GM21447 (cell line): ENCODE measurements around the gene PRKAG2.

Experiments used
- ATAC-seq: cut with Tn5 transposase; IDR thresholded peaks from one replicate; pipeline ENCODE4 v1.9.1; 2021; ENCODE audit not compliant: unreplicated experiment

PRKAG2 gene

DNA sequence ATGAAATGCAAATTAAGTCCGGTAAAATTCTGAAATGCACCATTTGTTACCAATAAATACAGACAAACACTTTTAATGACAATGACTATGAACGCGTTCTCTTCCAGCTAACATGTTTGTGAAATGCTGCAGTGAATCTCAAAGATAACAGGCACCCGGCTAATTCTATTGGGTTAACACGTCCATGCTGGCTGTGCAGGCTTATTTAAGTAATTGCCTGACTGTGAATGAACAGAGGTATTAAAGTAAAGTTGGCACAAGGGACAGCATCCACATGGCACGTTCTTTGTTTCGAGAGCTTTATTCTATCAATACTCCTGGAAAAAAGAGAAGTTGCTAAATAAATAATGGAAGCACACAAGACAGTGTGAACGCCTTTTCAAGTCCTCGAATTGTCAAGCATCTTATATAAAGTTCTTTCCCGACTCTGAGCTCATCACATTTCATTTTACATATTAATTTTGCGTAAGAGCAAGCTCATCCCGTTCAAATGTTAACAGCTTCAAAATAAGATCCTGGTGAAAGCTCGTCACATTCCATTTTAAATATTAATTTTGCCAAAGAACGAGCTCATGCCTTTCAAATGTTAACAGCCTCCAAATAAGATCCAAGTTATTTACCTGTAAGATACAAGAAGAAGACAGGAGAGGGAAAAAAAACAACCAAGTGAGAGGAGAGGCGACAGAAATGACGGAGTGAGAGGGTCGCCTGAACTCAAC, 245.9 kb downstream of the PRKAG2 start:
- no peak for ATAC-seq

DNA sequence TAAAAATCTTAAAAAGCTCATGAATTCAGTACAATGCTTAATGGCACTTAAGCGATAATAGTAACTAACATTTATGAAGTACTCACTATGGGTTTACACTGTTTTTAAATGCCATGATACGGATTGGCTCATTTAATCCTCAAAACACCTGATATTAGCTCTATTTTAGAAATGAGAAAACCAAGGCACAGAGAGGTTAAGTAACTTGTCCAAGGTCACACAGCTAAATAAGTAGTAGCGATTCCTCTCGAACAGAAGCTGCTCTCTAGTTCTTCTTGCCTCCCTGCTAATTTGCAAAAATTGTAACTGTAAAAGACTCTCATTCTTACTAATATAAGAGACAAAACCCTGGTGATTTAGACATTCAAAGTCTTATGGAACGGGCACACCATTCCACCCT, 246.6 kb downstream of the PRKAG2 start:
- no peak for ATAC-seq

DNA sequence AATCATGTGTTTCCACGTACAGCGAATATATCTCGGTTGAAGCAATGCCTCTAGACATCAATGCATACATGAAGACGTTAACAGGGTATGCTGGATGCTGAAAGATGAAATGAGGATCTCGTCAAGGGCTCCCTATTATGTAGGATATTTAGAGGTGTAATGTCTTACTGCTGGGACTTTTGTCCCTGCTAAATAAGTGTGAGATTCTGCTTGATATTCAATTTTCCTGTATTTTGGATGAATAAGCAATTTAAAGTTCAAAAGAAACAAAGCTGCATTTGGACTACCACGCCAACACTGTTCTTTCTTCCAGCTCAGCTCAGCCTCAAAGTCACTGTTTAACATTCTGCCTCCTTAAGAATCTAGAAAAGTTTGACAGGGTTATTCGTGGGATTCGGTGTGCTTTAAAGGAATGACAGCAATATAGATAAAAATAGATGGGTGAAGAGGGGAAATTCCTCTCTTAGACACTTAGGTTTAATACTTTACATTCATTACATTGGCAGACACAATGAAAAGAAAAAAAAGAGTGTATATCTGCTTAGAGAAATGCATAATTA, 247.1 kb downstream of the PRKAG2 start:
- ATAC-seq = no peak

DNA sequence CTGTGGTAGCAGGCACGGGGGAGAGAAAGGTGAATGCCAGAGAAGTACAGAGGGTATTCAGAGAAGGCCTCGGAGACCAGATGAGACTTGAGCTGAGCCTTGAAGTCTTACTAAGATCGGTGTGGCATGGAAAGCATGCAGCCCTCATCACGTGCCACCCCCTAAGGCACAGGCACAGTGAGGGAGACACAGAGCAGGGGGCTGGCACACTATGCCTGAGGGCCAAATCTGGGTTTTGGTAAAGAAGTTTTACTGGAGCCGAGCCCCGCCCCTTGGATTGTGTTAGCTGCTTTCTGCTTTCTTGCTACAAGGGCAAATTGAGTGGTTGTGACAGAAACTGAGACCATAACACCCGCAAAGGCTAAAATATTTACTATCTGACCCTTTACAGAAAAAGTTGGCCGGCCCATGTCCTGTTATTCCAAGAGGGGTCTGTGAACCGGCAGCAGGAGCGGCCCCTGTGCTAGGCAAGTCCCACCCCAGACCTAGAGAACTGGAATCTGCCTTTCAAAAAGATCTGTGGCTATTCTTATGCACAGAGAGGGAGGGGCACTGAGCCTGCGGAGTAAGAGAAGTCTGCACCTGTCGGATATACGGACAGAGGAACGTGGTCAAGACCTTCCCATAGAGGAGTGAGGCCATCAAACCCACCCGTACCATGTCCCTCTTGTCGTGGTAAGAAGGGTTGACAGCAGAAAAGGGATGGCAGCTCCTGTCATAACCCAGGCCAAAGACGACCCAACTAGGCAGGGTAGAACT, 247.9 kb downstream of the PRKAG2 start:
- ATAC-seq = no peak

DNA sequence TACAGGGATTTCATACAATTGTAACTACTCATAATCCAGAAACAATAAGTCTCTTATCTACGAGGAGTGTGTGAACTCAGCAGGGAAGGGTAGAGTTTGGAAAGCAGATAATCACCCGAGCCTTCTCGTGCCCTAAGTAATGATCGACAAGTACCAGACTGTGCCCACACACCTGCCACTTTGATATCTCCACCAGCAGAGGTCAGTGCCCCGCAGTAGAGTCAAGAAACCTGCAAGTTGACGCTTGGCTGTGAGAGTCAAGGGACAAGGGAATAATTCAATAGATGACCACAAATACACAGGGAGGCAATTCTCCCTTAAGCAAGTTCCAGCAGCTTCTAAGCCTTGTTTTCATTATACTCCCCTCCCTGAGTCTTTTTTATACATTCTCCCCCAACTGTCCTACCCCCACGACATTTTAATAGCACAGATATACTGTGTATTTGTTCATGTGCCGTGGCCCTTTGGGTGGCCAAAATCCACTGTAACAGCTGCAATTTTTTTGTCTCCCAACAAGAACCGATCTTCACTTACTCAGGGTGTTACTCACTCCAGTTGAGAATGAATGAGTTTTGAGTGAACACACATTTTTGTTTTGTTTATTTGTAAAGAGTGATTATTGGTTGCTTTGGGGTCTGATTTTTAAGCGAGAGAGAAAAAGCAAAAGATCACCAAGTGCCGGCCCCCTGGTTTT, 250.3 kb downstream of the PRKAG2 start:
- no peak for ATAC-seq

DNA sequence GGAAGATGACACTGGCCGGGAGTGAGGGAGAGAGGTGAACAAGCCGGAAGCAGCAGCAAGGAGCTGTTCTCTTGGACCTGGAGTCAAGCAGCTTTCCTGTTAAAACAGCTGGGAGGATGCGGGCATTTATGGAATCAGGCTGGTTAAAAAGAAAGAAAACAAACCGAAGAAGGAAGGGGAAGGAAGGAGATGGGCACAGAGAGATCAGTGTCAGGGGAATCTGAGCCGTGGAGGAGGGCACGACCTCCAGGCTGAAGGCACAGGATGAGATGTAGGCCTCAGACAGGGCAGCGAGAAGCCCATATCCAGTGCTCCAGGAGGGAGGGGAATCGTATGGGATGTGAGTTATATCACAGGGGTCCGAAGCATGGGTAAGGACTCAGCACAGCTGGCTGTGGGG, 251.3 kb downstream of the PRKAG2 start:
- no peak for ATAC-seq

DNA sequence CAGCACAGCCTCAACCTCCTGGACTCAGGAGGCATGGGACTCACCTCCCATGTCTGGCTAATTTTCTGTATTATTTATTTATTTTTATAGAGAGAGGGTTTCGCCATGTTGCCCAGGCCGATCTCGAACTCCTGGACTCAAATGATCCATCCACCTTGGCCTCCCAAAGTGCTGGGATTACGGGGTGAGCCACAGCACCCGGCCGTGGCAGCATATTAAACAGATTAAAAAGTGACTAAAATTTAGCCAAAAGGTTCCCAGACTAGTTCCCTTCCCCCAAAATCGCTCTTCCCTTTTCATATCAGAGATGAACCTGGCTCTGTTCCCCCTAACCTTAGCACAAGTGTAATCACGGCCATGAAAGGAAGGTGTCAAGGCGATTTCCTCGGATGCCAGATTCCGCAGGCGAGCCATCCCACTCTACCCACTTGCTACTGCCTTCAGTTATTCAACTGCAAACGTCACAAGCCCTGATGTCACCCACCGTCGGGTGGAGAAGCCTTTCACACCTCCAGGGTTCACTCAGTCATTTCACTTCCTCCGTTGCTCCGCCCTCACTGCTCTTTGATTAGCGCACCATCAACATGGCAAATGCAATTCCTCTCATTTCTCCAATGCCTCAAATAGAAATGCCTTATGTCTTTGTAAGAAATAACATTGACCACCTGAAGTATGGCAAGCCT, 252.5 kb downstream of the PRKAG2 start:
- ATAC-seq = no peak

DNA sequence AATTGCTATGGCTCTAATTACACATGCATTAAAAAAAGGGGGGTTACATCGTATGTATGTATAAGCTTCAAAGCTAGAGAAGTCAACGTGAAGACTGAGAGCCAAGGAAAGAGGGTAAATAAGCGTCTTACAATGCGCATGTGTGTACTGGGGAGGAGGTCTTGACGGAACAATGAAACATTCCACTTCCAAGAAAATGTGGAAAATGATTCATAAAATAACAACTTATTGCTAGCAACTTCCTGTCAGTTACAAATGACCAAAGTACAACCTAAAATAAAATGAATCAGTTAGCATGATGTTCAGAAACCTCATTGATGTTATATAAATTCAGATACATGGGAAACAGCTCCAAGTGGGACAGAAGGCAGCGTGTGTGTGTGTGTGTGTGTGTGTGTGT, 253.1 kb downstream of the PRKAG2 start:
- no peak for ATAC-seq

DNA sequence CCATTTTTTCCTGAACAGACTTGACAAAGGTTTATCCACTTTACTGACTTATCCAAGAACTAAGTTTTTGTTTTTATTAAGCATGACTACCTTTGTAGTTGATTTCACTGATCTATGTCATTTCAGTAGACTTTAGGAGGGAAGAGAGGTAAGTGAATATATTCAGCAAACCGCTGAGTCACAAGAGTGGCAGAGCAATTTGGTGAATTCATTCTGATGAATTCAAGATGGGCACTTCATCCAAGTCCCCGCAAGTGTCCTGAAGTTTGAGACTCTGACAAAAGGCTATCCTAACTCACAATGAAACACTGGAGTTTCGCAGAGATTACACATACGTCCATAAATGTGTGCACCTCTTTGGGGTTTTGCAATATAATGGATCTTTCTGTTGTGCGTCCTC, 255.0 kb downstream of the PRKAG2 start:
- no peak for ATAC-seq

DNA sequence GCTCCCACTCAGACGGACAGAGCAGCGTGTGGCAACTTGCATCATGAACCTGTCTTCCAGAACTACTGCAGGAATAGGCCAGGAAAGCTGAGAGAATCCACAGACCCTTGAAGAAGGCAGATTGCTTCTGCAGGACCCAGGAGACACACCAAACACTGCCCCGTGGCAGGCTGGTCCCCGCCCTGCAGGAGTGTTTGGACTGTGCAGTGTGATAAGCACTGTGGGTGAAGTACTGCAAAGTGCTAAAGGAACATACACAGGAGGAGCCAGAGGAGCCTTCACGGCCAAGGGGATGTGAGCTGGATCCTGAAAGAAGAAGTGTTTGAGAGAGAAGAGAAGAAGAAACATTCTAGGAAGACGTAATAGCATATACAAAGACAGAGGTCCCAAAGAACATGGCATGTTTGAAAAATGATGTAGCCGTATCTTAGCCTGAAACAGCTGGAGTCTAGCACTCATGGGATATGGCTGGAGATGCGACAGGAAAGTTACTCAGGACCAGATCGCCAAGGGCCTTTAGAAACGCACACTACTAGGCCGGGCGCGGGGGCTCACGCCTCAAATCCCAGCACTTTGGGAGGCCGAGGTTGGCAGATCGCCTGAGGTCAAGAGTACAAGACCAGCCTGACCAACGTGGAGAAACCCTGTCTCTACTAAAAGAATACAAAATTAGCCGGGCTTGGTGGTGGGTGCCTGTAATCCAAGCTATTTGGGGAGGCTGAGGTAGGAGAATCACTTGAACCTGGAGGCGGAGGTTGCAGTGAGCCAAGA, 260.3 kb downstream of the PRKAG2 start:
- ATAC-seq = no peak

DNA sequence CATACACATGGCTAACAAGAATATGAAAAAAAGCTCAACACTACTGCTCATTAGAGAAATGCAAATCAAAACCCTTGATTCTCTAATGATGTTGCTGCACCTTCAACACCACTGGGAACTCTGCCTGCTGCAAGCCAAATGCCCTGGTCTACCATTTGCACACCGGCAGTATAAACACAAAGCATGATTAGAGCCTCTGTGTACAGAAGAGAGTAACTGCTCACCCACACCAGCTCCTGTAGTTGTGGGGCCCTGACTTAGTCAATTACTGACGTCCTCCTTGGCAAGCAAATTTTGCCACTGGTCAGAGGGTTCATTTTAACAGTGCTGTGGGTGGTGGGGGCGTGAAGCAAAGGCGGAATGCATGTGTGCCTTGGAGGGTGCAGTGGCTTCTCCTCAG, 261.1 kb downstream of the PRKAG2 start:
- no peak for ATAC-seq

DNA sequence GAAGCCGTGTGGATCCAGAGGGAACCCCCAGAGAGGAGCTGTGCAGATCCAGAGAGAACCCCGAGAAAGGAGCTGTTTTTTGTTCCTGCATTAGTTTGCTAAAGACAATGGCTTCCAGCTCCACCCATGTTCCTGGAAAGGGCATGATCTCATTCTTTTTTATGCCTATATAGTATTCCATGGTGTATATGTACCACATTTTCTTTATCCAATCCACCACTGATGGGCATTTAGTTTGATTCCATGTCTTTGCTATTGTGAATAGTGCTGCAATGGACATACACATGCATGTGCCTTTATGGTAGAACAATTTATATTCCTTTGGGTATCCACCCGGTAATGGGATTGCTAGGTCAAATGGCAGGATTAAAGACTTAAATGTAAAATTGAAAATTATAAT, 261.9 kb downstream of the PRKAG2 start:
- ATAC-seq = no peak

DNA sequence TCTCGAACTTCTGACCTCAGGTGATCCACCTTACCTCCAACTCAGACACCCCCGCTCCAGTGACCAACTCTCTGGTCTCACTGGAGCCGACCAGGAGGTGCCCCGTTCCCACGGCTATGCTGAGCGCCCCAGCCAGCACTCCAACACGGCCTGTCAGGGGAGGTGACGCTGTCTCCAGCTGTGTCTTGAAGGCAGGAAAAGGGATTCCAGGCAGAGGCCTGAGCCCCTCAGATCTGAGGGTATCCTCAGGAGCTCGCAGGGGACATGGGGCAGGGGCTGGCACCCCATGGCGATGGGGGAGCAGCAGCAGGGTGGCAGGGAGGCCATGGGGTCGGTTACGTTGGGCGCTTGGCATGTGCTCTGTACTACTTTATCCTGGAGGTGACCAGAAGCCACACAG, 262.9 kb downstream of the PRKAG2 start:
- ATAC-seq = no peak

DNA sequence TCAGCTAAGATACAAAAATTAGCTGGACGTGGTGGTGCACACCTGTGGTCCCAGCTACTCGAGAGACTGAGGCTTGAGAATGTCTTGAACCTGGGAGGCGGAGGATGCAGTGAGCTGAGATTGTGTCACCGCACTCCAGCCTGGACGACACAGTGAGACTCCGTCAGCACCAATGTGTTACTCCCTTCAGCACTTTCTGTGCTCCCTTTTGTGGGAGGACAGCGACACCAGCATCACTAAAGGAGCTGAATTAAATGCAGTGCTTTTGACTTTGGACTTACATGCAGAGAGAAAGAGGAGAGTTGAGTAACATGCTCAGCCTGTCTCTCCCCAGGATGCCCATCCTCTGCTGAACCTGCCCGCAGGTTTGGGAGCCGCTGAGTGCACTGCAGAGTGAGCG, 265.0 kb downstream of the PRKAG2 start:
- no peak for ATAC-seq

DNA sequence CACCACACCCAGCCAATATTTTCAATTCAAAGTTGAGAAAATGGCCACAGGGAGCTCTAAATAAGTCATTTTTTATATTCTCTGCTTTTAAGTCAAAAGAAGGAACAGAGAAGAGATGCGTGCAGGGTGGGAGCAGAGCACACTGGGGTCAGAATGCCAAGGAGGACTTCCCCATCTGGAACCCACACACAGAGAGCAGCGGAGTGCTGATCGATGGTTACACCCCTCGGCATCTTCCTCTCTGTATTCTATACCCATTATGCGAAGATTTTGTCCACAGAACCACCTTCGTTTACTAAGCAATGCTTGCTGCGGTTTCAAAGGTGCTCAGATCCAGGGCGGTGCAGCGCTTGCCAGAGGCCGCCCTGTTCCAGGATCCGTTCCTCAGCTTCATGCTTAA, 265.9 kb downstream of the PRKAG2 start:
- no peak for ATAC-seq

DNA sequence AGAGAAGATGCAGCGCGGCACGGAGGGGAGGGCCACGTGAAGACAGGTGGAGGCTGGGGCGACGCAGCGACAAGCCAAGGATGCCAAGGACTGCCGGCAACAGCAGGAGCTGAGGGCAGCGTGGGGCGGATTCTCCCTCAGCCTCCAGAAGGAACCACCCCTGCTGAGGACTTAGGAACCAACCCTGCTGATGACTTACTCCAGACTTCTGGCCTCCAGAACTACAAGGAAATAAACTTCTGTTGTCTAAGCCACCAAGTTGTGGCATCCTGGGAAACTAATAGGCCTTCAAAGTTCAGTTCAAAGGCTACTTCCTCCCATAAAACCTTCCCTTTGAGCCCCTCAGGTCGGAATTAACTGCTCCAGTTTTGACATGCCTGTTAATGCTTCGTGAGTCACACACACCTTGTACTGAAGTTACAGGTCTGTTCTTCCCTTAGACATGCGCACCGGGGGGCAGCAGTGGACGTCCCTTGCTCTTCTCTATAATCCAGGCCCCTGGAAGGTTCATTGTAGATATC, 268.8 kb downstream of the PRKAG2 start:
- ATAC-seq = no peak

DNA sequence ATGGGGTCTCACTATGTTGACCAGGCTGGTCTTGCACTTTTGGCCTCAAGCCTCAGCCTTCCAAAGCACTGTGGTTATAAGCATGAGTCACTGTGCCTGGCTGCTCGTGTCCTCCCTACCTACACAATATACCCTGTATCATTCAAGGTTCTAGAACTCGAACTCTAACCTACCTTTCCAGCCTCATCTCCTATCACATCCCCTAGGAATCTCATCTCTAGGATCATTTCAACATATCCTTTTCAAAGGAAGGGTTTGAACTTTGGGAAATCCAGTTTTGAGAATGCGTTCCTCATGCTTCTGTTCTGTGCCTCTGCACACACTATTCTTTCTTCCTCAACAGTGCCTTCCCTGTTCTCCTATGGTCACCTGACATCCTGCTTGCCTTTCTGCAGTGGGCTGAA, 269.4 kb downstream of the PRKAG2 start:
- ATAC-seq = no peak

DNA sequence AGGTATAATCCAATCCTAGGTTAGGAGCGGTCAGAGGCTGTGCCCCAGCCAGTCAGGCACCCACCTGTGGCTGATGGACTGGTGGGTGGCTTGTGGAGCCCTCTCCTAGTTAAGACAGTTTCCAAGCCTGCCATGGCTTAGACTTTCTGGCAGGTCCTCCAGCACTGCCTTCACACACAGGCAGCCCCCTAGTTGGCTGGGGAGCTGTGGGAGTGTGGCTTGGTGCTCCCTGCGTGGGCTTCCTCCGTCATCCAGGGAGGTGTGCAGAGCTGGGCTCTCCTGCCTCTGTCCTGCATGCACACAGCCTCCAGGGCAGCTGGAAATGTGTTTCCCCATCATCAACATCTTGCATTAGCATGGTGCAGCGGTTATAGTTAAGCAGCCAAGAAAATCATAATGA, 273.0 kb downstream of the PRKAG2 start:
- no peak for ATAC-seq

DNA sequence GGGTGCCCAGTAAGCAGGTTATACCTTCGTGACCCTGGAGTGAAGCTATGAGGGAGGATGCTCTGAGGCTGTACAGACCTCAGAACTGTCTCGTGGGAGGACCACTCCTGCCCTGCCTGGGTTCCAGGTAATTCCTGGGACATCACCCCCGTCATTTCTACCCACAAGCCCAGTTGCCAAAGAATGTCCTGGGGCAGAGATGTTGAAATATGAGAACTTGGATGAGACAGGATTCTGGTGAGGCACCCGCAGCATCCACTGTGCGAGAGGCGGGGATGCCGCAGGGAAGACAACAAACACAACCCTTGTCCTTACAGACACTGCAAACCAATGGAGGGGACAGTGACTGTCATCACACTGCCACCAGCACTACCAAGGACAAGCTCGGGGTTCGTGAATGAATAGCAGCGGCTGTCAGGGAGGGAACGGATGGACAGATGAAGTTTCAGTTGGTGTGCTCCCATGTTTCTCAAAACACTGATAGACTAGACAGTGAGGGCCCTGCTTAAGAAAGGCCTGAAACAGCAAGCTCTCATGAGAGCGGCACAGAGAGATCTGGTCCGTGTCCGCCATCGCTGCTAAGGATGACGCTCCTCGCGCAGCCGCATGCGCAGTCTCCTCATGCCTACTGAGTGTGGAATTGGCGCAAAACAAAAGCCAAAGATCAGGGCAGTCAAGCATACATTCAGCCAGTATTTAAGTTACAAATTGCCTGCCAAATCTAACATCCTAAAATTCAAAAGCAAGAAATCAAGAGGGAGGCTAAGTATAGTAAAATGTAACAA, 275.2 kb downstream of the PRKAG2 start:
- ATAC-seq = no peak
